CD4-positive, alpha-beta T cell (primary cell): ENCODE results near the gene METTL21C. TPM values are rescaled to one million over a fixed set of nuclear protein-coding genes. Genes with fewer than 3 reads are reported as not detected.

ENCODE experiments used
- ATAC-seq: fragments of 200-7000 bp; cut with Tn5 transposase; one replicate; pipeline ENCODE4 v1.10.0; 2022; ENCODE audit warnings: mild to moderate bottlenecking; ENCODE audit not compliant: poor library complexity
- CTCF ChIA-PET: fragments of 350-600 bp; sonication (Branson Sonifier 250); formaldehyde crosslinking; loops from one replicate; lab custom pipeline; 2021; ENCODE audit warnings: antibody characterized with exemption, inconsistent platforms; lab: Charles Lee
- POLR2A ChIA-PET: fragments of 350-600 bp; sonication (Branson Sonifier 250); formaldehyde crosslinking; loops from one replicate; lab custom pipeline; 2021; ENCODE audit warnings: antibody characterized with exemption, inconsistent platforms; lab: Charles Lee
- DNase-seq, 14 experiments: peaks; one replicate each; pipeline ENCODE4 v3.0.0-alpha.2; 2013 to 2020; ENCODE audit warnings: mixed read lengths in 2 of 14
- H3K27ac ChIP-seq, 2 donors: one replicate each; pipeline versions ENCODE4 v1.5.1 to v1.7.0; 2013; ENCODE audit warnings: low read length in 2 of 2, low read depth in 1 of 2, mild to moderate bottlenecking in 1 of 2
- H3K27me3 ChIP-seq, 2 experiments: 1 replicate in 1 of 2; 2 replicates in 1 of 2; pipeline versions ENCODE4 v1.6.1 to v1.7.0; 2013; ENCODE audit warnings: low read length in 2 of 2, control low read depth in 1 of 2, mild to moderate bottlenecking in 1 of 2, moderate library complexity in 1 of 2; ENCODE audit not compliant: insufficient read depth in 2 of 2, control insufficient read depth in 1 of 2
- H3K36me3 ChIP-seq: one replicate; pipeline ENCODE4 v1.6.1; 2013; ENCODE audit warnings: low read length, control low read depth; ENCODE audit not compliant: insufficient read depth
- H3K4me1 ChIP-seq: one replicate; pipeline ENCODE4 v1.6.1; 2013; ENCODE audit warnings: low read length, control low read depth; ENCODE audit not compliant: insufficient read depth
- H3K4me3 ChIP-seq: one replicate; pipeline ENCODE4 v1.5.1; 2013; ENCODE audit warnings: mild to moderate bottlenecking, low read length, moderate library complexity
- H3K9me3 ChIP-seq, 2 experiments: 1 replicate in 1 of 2; 2 replicates in 1 of 2; pipeline versions ENCODE4 v1.6.1 to v1.7.0; 2013; ENCODE audit warnings: low read length in 2 of 2, mild to moderate bottlenecking in 2 of 2, control low read depth in 1 of 2, moderate library complexity in 1 of 2; ENCODE audit not compliant: control insufficient read depth in 1 of 2, insufficient read depth in 1 of 2
- H3K27ac Mint-ChIP-seq: one replicate; pipeline ENCODE4 v1.8.0; 2020; ENCODE audit warnings: mixed read lengths
- H3K27me3 Mint-ChIP-seq: one replicate; pipeline ENCODE4 v1.8.0; 2021; ENCODE audit warnings: mixed read lengths
- H3K36me3 Mint-ChIP-seq: one replicate; pipeline ENCODE4 v1.8.0; 2021; ENCODE audit warnings: low read depth, mixed read lengths
- H3K4me1 Mint-ChIP-seq: one replicate; pipeline ENCODE4 v1.8.0; 2021; ENCODE audit warnings: low read depth, mixed read lengths
- H3K4me3 Mint-ChIP-seq: one replicate; pipeline ENCODE4 v1.8.0; 2020; ENCODE audit warnings: mild to moderate bottlenecking, mixed read lengths
- H3K9me3 Mint-ChIP-seq: one replicate; pipeline ENCODE4 v1.8.0; 2020; ENCODE audit warnings: mixed read lengths
- intact Hi-C, 2 experiments: fragments of 100-400 bp; cut with DNase I in 1 of 2; cut with micrococcal nuclease in 1 of 2; formaldehyde crosslinking; loops; one replicate each; pipeline versions ENCODE4 v1.15.1 to v1.9.0; 2023 to 2025; cut with DNase I, micrococcal nuclease
- total RNA-seq, 174 experiments: library from RNA in 2 of 174; stranded (reverse) in 2 of 174; gene quantifications; one replicate each; pipeline ENCODE4 v1.2.3 and lab custom pipeline; 2021 to 2026
- TF ChIP-seq, protein P1 (sequence below): fragments of 200-600 bp; IDR thresholded peaks from one replicate; pipeline ENCODE4 v1.8.0; 2022; ENCODE audit warnings: antibody characterized with exemption, mild to moderate bottlenecking

The METTL21C gene
- total RNA-seq, 2 experiments from 2014 or later, result not detected

DNA sequence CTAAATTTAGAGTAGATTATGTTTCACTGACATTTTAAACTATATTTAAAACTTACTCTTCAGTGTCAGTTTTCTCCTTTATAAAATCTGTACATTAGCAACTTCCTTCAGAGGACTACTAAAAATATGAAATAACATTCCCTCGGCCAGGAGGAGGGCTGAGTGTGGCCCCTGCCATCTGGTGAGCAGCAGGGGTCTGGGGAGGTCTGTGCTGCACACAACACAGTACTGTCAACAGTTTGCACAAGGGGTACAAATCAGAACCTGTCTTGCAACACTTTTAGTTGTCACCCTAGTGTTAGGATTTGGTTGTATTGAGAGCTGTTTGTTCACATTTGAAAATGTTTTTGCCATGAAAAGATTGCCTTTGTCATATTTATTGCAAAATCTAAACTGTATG lies 49.1 kb downstream of the METTL21C start:
- Histone ChIP-seq H3K4me1 (no peaks in the 10 kb centered on the region), H3K4me3 (no peak overlapping the region), H3K27me3 (no peaks in the 10 kb centered on the region), H3K9me3 (no peaks in the 10 kb centered on the region), H3K36me3 (peaks cover 88% of the 10 kb centered on the region), H3K27ac (no peak overlapping the region)
- H3K27ac Mint-ChIP-seq, result no peak overlapping the region
- ATAC-seq (no peak), DNase-seq (no peak)
- POLR2A ChIA-PET, result interaction anchor here (0.7 kb wide), 1 partner anchor 202 kb away, joined by 3 read pairs; no protein-coding TSS in a partner anchor
- no peaks in the 10 kb centered on the region for H3K27me3 Mint-ChIP-seq
- H3K4me3 Mint-ChIP-seq, result no peak overlapping the region
- H3K36me3 Mint-ChIP-seq, result peaks cover 99% of the 10 kb centered on the region
- CTCF ChIA-PET, result interaction anchor here (1.0 kb wide), 1 partner anchor 200 kb away, joined by 3 read pairs; the partner anchor contains the start of gene ERCC5
- H3K9me3 Mint-ChIP-seq, result no peaks in the 10 kb centered on the region
- H3K4me1 Mint-ChIP-seq, result peaks cover 4% of the 10 kb centered on the region
- TF ChIP-seq, protein P1, sequence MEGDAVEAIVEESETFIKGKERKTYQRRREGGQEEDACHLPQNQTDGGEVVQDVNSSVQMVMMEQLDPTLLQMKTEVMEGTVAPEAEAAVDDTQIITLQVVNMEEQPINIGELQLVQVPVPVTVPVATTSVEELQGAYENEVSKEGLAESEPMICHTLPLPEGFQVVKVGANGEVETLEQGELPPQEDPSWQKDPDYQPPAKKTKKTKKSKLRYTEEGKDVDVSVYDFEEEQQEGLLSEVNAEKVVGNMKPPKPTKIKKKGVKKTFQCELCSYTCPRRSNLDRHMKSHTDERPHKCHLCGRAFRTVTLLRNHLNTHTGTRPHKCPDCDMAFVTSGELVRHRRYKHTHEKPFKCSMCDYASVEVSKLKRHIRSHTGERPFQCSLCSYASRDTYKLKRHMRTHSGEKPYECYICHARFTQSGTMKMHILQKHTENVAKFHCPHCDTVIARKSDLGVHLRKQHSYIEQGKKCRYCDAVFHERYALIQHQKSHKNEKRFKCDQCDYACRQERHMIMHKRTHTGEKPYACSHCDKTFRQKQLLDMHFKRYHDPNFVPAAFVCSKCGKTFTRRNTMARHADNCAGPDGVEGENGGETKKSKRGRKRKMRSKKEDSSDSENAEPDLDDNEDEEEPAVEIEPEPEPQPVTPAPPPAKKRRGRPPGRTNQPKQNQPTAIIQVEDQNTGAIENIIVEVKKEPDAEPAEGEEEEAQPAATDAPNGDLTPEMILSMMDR, result no peak
- intact Hi-C loops, result no loop called here

DNA sequence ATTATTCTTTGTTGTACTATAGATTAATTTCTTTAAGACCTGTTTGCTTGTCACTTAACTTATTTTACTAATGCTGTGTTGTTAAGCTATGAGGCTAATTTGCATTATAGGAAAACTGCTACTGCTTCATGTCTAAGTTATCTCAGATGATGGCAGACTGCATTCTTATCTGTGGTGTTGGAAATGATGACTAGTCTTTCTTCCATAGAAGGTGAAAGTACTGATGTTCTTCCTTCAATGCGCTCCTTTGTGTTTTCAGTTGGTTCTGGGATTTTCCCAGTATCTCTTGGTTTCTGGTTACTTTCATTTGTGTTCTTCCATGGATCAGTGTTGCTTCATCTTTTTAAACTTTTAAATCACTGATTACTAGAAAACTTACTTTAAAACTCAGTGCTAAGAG lies 51.2 kb downstream of the METTL21C start:
- Histone ChIP-seq H3K4me1 (no peaks in the 10 kb centered on the region), H3K36me3 (peaks cover 86% of the 10 kb centered on the region), H3K9me3 (no peaks in the 10 kb centered on the region), H3K4me3 (no peak overlapping the region), H3K27me3 (no peaks in the 10 kb centered on the region), H3K27ac (no peak overlapping the region)
- H3K27me3 Mint-ChIP-seq, result no peaks in the 10 kb centered on the region
- H3K4me1 Mint-ChIP-seq, result peaks cover 4% of the 10 kb centered on the region
- H3K27ac Mint-ChIP-seq, result no peak overlapping the region
- ATAC-seq, result no peak
- ChIA-PET CTCF (no interaction called here), POLR2A (interaction anchor here (0.6 to 1.9 kb wide), 2 partner anchors 52 to 213 kb away, joined by 3 read pairs; no protein-coding TSS in a partner anchor)
- H3K36me3 Mint-ChIP-seq, result peaks cover 98% of the 10 kb centered on the region
- no peaks in the 10 kb centered on the region for H3K9me3 Mint-ChIP-seq
- intact Hi-C loops, result no loop called here
- TF ChIP-seq, protein P1, result no peak
- DNase-seq, result no peak
- H3K4me3 Mint-ChIP-seq, result no peak overlapping the region

DNA sequence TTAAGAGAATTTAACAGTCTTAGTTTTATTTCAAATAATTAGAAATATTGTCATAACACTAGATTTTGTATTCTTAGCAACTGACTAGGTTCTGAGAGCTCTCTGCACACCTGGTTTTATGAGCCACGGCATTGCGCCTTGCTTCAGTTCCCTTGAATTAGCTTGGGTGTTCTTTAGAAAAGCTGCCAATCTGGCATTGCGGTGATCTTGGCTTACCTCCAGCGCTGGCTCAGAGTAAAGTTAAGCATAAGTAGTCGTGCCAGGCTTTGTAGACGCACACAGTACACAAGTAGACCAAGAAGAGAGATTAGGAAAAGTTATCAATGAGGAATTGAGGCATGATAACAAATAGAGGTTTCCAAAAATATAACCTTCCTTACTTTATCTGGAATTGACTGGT lies 52.4 kb downstream of the METTL21C start:
- CTCF ChIA-PET, result interaction anchor here (0.6 kb wide), 1 partner anchor 9 kb away, joined by 3 read pairs; no protein-coding TSS in a partner anchor
- H3K9me3 ChIP-seq, result no peaks in the 10 kb centered on the region
- H3K27me3 ChIP-seq, result no peaks in the 10 kb centered on the region
- intact Hi-C loops, result no loop called here
- TF ChIP-seq, protein P1, result no peak
- ATAC-seq, result no peak
- POLR2A ChIA-PET, result interaction anchor here (1.3 kb wide), 1 partner anchor 45 kb away, joined by 3 read pairs; the partner anchor contains the start of gene TPP2
- H3K27ac ChIP-seq, result no peak overlapping the region
- H3K27ac Mint-ChIP-seq, result no peak overlapping the region
- no peak for DNase-seq
- no peaks in the 10 kb centered on the region for H3K27me3 Mint-ChIP-seq
- H3K36me3 Mint-ChIP-seq, result peaks cover 98% of the 10 kb centered on the region
- no peak overlapping the region for H3K4me3 Mint-ChIP-seq
- no peaks in the 10 kb centered on the region for H3K4me1 ChIP-seq
- H3K9me3 Mint-ChIP-seq, result no peaks in the 10 kb centered on the region
- H3K4me1 Mint-ChIP-seq, result no peaks in the 10 kb centered on the region
- peaks cover 86% of the 10 kb centered on the region for H3K36me3 ChIP-seq
- H3K4me3 ChIP-seq, result no peak overlapping the region
